Left ventricle myocardium inferior (tissue), 1 donor: ENCODE data around the gene AQP3. TPM values are rescaled to one million over a fixed set of nuclear protein-coding genes. Genes with fewer than 3 reads are reported as not detected.
A peak's percentile ranks its signal among the peaks of the same experiment; 100 is the strongest.

ENCODE experiments used
- DNase-seq: peaks from one replicate; pipeline ENCODE4 v3.0.0-alpha.2; 2020
- H3K27ac ChIP-seq: fragments of 200-600 bp; replicated peaks from 2 replicates; pipeline ENCODE4 v1.8.0; 2021
- H3K27me3 ChIP-seq: fragments of 200-600 bp; 2 replicates; pipeline ENCODE4 v1.8.0; 2021; ENCODE audit warnings: low read depth
- H3K36me3 ChIP-seq: fragments of 200-600 bp; 2 replicates; pipeline ENCODE4 v1.8.0; 2021
- H3K4me1 ChIP-seq: fragments of 200-600 bp; 2 replicates; pipeline ENCODE4 v1.8.0; 2021
- H3K4me3 ChIP-seq: fragments of 200-600 bp; 2 replicates; pipeline ENCODE4 v1.8.0; 2021; ENCODE audit warnings: mild to moderate bottlenecking, moderate library complexity
- H3K9me3 ChIP-seq: fragments of 200-600 bp; replicated peaks from 2 replicates; pipeline ENCODE4 v1.8.0; 2021
- CTCF ChIP-seq: fragments of 200-600 bp; IDR thresholded peaks from 2 replicates; pipeline ENCODE4 v1.8.0; 2021; ENCODE audit warnings: antibody characterized with exemption, mild to moderate bottlenecking, borderline replicate concordance
- intact Hi-C: fragments of 100-400 bp; cut with micrococcal nuclease; formaldehyde crosslinking; loops from one replicate; pipeline ENCODE4 v1.11.0; 2022
- total RNA-seq: library from RNA; stranded (reverse); fragmentation: NEBNext Ultra II Directional; extraction: Animal tissue kit (Norgen Biotek cat#: 25700); gene quantifications from one replicate; pipeline ENCODE4 v1.2.1, GENCODE V29; 2021
- donor health status: DM: no; HTN: yes; CAD: no; lungs with severe emphysema.

Gene AQP3
- total RNA-seq, 1 donor from 2014 or later: 13.6 TPM

GRCh38 chr9:33447799-33448553 lies 583 bp upstream of the AQP3 start:
- Histone ChIP-seq H3K36me3 (no peaks in the 10 kb centered on the region), H3K4me3 (peak overlapping the region; percentile 72), H3K9me3 (no peaks in the 10 kb centered on the region), H3K27ac (peak overlapping the region; percentile 83), H3K27me3 (no peaks in the 10 kb centered on the region), H3K4me1 (peaks cover 34% of the 10 kb centered on the region)
- TF ChIP-seq CTCF: no peak
- no peak for DNase-seq
- intact Hi-C loops: no loop called here

GRCh38 chr9:33446240-33446945 lies 1.0 kb downstream of the AQP3 start:
- intact Hi-C loops: no loop called here
- Histone ChIP-seq H3K4me1 (peaks cover 28% of the 10 kb centered on the region), H3K9me3 (no peaks in the 10 kb centered on the region), H3K4me3 (peak overlapping the region; percentile 72), H3K36me3 (no peaks in the 10 kb centered on the region), H3K27me3 (no peaks in the 10 kb centered on the region), H3K27ac (peak overlapping the region; percentile 83)
- TF ChIP-seq CTCF: no peak
- DNase-seq: no peak

DNA sequence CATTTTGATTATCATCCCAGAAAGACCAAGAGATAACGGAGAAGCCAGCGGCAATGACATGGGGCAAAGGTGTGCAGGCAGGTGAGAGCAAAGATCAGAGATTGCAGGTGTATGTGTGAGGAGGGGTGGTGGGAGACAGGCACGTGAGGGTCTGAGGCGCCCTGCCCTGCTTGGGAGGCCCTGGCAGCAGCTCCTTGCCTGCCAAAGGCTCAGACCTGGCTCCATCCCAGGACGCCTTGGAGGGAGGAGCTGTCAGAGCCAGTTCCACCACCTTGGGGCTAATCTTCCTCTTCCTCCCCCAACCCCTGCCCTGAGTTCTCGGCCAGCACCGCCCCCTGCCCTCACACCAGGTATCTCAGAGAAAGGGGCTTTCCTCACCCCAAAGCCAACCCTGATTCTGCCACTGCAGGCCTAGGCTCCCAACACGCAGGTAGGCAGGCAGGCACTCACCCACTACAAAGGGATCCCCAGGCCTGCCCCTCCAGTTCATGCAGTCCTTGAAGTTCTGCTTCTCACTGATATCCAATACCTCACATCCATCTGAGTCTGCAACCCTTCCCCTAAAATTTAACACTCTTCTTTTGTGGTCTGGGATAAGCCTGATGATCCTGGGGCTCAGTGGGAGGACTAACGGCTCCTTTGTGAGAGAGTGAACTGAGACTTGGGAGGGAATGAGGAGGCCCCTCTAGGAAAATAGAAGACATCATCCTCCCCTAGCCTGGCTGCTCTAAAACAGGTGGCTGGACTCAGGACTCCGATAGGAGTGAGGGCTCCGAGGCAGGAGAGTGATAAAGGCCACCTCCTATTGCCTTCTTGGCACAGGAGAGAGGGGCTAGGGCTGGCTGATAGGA lies 1.8 kb downstream of the AQP3 start:
- no peak for TF ChIP-seq CTCF
- Histone ChIP-seq H3K4me1 (peaks cover 28% of the 10 kb centered on the region), H3K27me3 (no peaks in the 10 kb centered on the region), H3K27ac (peak overlapping the region; percentile 83), H3K4me3 (peak overlapping the region; percentile 72), H3K9me3 (no peaks in the 10 kb centered on the region), H3K36me3 (no peaks in the 10 kb centered on the region)
- intact Hi-C loops: no loop called here
- no peak for DNase-seq

DNA sequence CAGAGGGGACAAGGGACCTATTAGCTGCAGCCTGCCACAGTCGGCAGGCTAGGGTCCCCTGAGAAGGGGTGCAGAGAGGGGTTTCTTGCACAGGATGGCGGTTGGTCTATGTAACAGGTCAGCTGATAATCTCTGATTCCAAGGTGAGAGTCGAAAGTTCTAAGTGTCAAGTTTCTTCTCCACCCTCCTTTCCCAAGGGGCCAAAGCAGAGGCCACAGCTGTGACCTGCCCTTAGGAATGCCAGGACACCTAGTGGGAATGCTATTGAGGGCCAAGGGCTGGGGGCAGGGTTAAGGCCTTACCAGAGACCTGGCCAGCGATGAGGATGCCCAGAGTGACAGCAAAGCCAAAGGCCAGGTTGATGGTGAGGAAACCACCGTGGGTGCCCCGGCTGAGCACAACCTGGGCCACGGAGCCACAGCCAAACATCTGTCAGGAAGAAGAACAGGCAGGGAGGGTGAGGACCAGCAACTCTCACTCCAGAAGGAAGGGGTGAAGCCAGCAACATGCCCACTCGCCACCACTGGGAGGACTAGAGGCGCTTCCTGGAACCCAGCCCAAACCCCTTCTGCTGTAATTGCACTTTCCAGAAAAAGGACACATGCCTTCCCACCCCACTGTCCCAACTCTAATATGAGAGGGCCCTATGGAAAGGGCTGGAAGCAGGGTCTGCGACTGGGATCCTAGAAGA lies 3.8 kb downstream of the AQP3 start:
- Histone ChIP-seq H3K27ac (no peak overlapping the region), H3K27me3 (no peaks in the 10 kb centered on the region), H3K4me3 (no peak overlapping the region), H3K9me3 (no peaks in the 10 kb centered on the region), H3K4me1 (peaks cover 41% of the 10 kb centered on the region), H3K36me3 (no peaks in the 10 kb centered on the region)
- TF ChIP-seq CTCF: no peak
- intact Hi-C loops: no loop called here
- no peak for DNase-seq

DNA sequence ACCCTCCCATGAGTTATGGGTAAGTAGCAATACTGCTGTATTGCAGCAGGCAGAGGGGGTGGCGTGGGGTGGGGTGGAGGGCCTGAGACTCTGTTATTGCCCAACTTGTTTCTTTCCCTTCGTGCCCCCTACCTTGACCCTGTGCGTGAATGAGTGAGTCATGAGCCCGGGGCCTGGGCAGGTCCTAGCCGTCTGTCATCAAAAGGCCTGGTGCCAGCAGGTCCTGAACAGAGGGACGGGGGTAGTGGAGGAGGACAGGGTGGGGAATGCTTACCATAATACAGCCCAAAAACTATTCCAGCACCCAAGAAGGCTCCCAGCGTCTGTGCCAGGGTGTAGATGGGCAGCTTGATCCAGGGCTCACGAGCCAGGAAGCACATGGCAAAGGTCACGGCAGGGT lies 4.3 kb downstream of the AQP3 start:
- intact Hi-C loops: no loop called here
- H3K4me3 ChIP-seq: no peak overlapping the region
- no peaks in the 10 kb centered on the region for H3K9me3 ChIP-seq
- no peak for TF ChIP-seq CTCF
- H3K27ac ChIP-seq: no peak overlapping the region
- no peak for DNase-seq
- peaks cover 40% of the 10 kb centered on the region for H3K4me1 ChIP-seq
- H3K27me3 ChIP-seq: no peaks in the 10 kb centered on the region
- H3K36me3 ChIP-seq: no peaks in the 10 kb centered on the region
